Measurements from ENCODE around the gene RPL39L.
A peak's percentile ranks its signal among the peaks of the same experiment; 100 is the strongest.
"Not testable (repeated sequence)": the region's sequence is repeated elsewhere in the genome, so short reads cannot be mapped to it uniquely, and the experiment has no call there.

RPL39L gene

GRCh38 chr3:187139126-187139894, at the start of gene RPL39L:
RPL39L (minus strand) TSS chr3:187139496; CDS start chr3:187121300, 18,196 bp downstream.
- peak within 1 kb of the TSS; percentile 50 for H3K27ac ChIP-seq
- peak; percentile 22 for DNase-seq (ENCODE audit: low read depth, low spot score)

- H3K27ac ChIP-seq: no peak overlapping the region
- DNase-seq (ENCODE audit: low read depth, low spot score): no peak
These were observed 49.6 kb upstream of the RPL39L start for GRCh38 chr3:187188931-187189330.

- H3K27ac ChIP-seq: peak overlapping the region; percentile 68
- no peak for DNase-seq (ENCODE audit: low read depth, low spot score)
These were observed 47.6 kb upstream of the RPL39L start for GRCh38 chr3:187186801-187187421.

GRCh38 chr3:187186375-187186774, 47.1 kb upstream of the RPL39L start:
- DNase-seq (ENCODE audit: low read depth, low spot score): no peak
- H3K27ac ChIP-seq: peak overlapping the region; percentile 68

- no peak overlapping the region for H3K27ac ChIP-seq
- DNase-seq (ENCODE audit: low read depth, low spot score): no peak
These were observed 46.5 kb upstream of the RPL39L start for GRCh38 chr3:187185759-187186158.

GRCh38 chr3:187183903-187184302, 44.6 kb upstream of the RPL39L start:
- DNase-seq (ENCODE audit: low read depth, low spot score): no peak
- H3K27ac ChIP-seq: peak overlapping the region; percentile 68

GRCh38 chr3:187183210-187183862, 44.0 kb upstream of the RPL39L start:
- no peak for DNase-seq (ENCODE audit: low read depth, low spot score)
- H3K27ac ChIP-seq: peak overlapping the region; percentile 68

GRCh38 chr3:187181454-187182170, 42.3 kb upstream of the RPL39L start:
- DNase-seq (ENCODE audit: low read depth, low spot score): no peak

GRCh38 chr3:187172929-187173328, 33.6 kb upstream of the RPL39L start:
- DNase-seq (ENCODE audit: low read depth, low spot score): no peak
- no peak overlapping the region for H3K27ac ChIP-seq

More at GRCh38 chr3:187181454-187182170, 42.3 kb upstream of the RPL39L start:
- peak overlapping the region; percentile 26 for H3K27ac ChIP-seq

- not testable (repeated sequence) for DNase-seq (ENCODE audit: low read depth, low spot score); H3K27ac ChIP-seq
These were observed 31.6 kb upstream of the RPL39L start for GRCh38 chr3:187170911-187171310.

GRCh38 chr3:187169231-187169960, 30.1 kb upstream of the RPL39L start:
- no peak for DNase-seq (ENCODE audit: low read depth, low spot score)
- H3K27ac ChIP-seq: peak overlapping the region; percentile 5

- DNase-seq (ENCODE audit: low read depth, low spot score): no peak
- no peak overlapping the region for H3K27ac ChIP-seq
These were observed 28.5 kb upstream of the RPL39L start for GRCh38 chr3:187167777-187168176.

GRCh38 chr3:187166750-187167149, 27.5 kb upstream of the RPL39L start:
- no peak for DNase-seq (ENCODE audit: low read depth, low spot score)

GRCh38 chr3:187165144-187165543, 25.8 kb upstream of the RPL39L start:
- DNase-seq (ENCODE audit: low read depth, low spot score): no peak

More at GRCh38 chr3:187166750-187167149, 27.5 kb upstream of the RPL39L start:
- H3K27ac ChIP-seq: no peak overlapping the region

GRCh38 chr3:187162265-187162953, 23.1 kb upstream of the RPL39L start:
- no peak overlapping the region for H3K27ac ChIP-seq
- DNase-seq (ENCODE audit: low read depth, low spot score): no peak

More at GRCh38 chr3:187165144-187165543, 25.8 kb upstream of the RPL39L start:
- no peak overlapping the region for H3K27ac ChIP-seq

GRCh38 chr3:187161556-187161955, 22.3 kb upstream of the RPL39L start:
- DNase-seq (ENCODE audit: low read depth, low spot score): no peak
- H3K27ac ChIP-seq: no peak overlapping the region

- no peak for DNase-seq (ENCODE audit: low read depth, low spot score)
- H3K27ac ChIP-seq: no peak overlapping the region
These were observed 11.3 kb upstream of the RPL39L start for GRCh38 chr3:187150599-187150998.

GRCh38 chr3:187150186-187150585, 10.9 kb upstream of the RPL39L start:
- no peak overlapping the region for H3K27ac ChIP-seq
- no peak for DNase-seq (ENCODE audit: low read depth, low spot score)

- H3K27ac ChIP-seq: no peak overlapping the region
- no peak for DNase-seq (ENCODE audit: low read depth, low spot score)
These were observed 7.1 kb upstream of the RPL39L start for GRCh38 chr3:187146389-187146788.

Data from epithelial cell of prostate (primary cell).